Germinal center (tissue), 1 donor: Measurements from ENCODE around the gene LDB2.
"Not testable (repeated sequence)": the region's sequence is repeated elsewhere in the genome, so short reads cannot be mapped to it uniquely, and the experiment has no call there.

ENCODE experiments used
- DNase-seq: peaks from one replicate; pipeline ENCODE4 v3.0.0; 2012; ENCODE audit warnings: mixed read lengths, low spot score

LDB2 gene

GRCh38 chr4:16544869-16545268, 353.6 kb downstream of the LDB2 start:
- DNase-seq: no peak

GRCh38 chr4:16544251-16544721, 354.2 kb downstream of the LDB2 start:
- no peak for DNase-seq

DNA sequence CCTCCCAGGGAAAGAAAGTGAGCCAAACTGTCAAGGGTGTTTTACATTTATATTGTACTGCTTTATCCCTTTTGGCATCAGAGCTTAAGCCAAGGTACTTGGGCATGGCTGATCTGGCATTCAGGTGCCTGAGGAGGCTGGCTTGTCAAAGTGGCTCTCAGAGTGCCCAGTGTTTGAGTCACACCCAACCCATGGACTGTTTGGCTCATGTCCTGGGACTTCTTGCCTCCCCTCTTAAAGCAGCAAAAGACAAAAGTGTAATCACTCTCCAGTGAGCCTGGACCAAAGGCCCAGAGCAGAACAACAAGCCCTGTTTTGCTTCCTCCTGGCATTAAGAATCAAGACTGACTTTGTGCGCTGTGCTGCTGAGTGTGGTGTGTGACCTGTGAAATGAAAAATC, 360.5 kb downstream of the LDB2 start:
- no peak for DNase-seq

DNA sequence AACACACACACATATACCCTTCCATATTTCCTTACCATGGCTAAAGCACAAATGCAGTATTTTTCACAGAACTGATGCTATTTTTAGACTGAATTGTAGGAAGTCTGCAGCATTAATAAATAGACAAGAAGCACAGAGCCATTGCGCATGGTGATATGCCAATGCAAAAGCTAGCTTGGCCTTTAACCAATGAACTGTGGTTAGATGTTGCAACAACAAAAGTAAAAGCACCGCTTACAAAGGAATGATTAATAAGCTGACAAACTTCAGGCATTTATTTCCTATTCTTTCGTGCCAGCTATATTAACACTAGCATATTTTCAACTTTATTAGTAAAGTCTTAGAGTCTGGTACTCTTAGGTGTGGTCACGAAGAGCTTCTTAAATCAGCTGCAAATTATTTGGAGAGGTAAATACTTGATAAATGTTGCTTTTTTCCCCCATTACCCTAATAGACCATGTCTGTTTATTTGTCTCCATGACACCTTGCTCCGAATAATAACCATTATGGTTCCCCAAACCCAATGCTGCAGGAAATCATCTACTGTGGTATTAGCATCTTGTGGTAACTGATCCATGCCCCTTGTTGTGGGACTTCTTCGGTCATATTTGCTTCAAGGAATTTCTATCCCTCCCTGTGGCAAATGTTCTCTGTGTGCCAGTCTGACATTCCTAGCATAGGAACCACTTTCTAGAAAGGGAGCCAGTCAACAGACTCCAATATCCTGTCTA, 366.0 kb downstream of the LDB2 start:
- no peak for DNase-seq

- no peak for DNase-seq
These were observed 367.5 kb downstream of the LDB2 start for GRCh38 chr4:16530688-16531635.

- no peak for DNase-seq
These were observed 373.4 kb downstream of the LDB2 start for GRCh38 chr4:16524911-16525554.

DNA sequence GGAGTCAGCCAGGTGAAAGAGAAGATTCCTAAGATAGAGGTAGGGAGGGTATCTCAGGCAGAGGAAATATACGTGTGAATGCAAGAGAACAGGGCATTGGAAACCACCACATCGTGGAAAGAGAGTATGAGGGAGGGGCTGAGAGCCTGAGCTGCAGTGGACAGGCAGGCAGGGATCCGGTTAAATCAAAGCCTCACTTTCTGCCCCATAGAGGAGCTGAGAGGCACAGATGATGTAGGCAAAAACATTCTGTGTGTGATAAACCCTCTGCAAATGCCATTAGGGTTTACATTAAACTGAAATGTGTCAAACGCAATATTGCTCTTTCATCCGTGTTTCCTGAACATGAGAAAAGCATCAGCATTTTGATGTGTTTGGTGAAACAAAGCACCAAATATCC, 374.0 kb downstream of the LDB2 start:
- no peak for DNase-seq

- not testable (repeated sequence) for DNase-seq
These were observed 374.9 kb downstream of the LDB2 start for GRCh38 chr4:16523526-16523925.

DNA sequence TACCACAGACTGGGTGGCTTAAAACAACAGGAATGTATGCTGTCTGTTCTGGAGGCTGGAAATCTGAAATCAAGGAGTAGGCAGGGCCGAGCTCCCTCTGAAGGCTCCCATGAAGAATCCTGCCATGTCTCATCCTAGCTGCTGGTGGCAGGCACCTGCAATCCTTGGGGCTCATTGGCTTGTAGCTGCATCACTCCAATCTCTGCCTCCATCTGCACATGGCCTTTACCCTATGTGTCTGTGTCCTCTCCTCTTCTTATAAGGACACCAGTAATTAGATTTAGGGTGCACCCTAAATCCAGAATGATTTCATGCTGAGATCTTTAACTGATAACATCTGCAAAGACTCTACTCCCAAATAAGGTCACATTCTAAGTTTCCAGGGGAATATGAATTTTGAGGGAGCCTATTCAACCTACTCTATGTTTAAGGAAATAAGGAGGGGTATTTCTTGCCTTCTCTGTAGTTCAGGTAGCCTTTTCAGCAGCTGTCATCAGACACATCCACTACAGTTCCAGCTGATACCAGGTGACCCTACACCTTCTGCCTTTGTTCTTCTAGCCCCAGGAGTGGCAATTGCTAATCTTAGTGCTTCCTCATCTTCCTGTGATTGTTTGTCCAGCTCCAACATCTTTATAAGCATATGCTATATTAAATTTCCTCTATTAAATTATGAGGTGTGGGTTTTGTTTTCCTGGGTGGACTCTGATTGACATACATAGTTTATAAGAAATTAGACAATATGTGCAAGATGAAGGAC, 377.1 kb downstream of the LDB2 start:
- no peak for DNase-seq

- no peak for DNase-seq
These were observed 381.5 kb downstream of the LDB2 start for GRCh38 chr4:16516796-16517439.

- no peak for DNase-seq
These were observed 384.6 kb downstream of the LDB2 start for GRCh38 chr4:16513876-16514275.

- DNase-seq: no peak
These were observed 389.5 kb downstream of the LDB2 start for GRCh38 chr4:16508968-16509367.

DNA sequence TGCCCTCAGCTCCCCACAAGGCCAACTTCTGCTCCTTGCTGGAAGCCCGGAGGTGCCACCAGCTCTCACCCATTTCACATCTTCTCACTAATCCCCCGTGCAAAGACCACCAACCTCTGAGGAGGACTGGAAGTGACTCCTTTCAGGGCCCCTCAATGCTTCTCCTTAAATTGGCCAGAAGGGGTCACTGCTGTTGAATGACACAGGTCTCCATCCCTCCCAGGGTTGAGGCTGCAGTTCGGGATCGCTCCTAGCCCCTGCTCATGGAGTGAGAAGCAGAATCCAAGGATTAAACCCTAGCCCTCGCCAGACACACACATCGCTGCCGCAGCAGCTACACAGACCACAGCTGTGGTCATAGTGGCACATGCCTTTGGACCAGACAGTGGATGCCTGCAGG, 392.7 kb downstream of the LDB2 start:
- no peak for DNase-seq

GRCh38 chr4:16505267-16505666, 393.2 kb downstream of the LDB2 start:
- no peak for DNase-seq

DNA sequence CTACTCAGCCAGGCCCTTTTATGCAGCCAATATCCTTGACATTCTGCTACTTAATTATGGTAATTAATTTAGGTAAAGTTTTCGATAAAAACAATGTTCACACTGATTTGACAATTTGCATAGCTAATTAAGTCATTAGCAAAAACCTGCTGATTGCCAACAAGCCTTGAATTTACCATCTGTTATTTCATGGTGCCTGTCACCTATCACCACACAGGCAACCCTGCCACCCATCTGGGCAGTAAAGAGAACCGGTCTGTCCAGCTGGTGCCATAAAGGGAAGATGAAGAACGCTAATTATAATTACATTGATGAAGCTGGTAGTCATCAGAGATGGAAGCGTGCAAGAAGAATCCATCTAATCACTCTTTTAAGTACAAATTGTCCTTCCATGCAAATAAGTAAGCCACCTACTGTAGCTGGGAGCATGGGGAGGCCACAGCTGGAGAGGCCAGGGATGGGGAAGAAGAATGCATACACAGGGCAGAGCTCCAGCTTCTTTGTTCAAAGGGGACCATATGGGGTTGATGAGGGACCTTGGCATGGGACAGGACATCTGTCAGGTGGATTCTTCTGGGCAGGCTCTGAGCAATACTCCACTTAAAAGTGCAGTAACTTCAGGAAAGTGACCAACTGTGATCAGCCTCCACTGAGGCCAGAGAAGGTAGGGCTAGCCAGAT, 394.9 kb downstream of the LDB2 start:
- no peak for DNase-seq

DNA sequence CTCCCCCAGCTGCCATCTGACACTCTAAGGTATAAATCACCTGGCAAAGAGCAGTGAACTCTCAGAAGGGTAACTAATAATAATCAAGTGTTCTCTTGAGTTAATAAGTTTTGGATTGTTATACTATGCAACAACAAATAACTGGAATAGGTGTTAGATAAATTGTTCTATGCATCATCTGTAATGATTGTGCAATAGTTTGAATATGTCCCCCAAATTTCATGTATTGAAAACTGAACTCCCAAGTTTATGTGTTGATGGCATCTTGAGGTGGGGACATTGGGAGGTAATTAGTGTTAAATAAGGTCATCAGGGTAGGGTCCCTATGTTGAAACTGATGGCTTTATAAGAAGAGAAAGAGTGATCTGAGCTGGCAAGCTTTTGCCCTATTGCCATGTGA, 399.5 kb downstream of the LDB2 start:
- DNase-seq: no peak

DNA sequence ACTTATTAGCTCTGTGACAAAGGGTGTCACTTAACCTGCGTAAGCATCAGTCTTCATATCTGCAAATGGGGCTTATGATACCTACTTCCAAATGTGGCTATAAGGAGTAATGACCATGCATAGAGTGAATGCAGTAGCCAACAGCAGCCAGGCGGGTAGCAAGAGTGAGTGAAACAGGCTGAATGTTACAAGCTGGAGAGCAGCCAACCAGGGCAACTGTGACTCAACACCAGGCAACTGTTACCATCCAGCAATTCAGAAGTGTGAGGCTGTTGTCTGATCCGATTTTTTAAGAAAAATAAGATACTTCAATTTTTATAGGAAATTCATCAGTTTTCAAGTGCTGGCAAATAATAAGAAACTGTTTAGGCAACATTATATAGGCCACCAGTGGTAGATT, 401.9 kb downstream of the LDB2 start:
- no peak for DNase-seq

- DNase-seq: no peak
These were observed 405.6 kb downstream of the LDB2 start for GRCh38 chr4:16492872-16493271.

- no peak for DNase-seq
These were observed 409.2 kb downstream of the LDB2 start for GRCh38 chr4:16489226-16489625.

- no peak for DNase-seq
These were observed 410.4 kb downstream of the LDB2 start for GRCh38 chr4:16488084-16488483.

DNA sequence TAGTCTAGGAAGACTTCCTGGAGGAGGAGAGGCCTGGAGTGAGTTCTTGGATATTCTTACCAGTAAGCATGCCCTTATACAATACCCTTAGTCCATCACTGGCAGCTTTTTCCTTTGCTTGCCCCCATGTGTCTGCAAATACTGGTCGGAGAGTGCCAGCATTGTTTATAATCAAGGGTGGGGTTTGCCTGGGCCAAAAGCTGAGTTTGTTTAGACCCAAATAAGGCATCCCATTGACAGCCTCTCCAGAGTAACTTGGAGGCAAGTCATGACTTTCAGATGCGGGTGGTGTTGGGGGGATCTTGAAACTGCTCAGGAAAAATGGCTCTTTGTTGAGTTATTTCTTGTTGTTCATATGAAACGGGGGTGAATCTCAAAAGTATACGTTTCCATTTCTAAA, 413.7 kb downstream of the LDB2 start:
- no peak for DNase-seq
